Caki2 (cell line): ENCODE results near the gene OR10W1. TPM values are rescaled to one million over a fixed set of nuclear protein-coding genes. Genes with fewer than 3 reads are reported as not detected.

Experiments
- DNase-seq: peaks from one replicate; pipeline ENCODE4 v3.0.0-alpha.2; 2015; ENCODE audit warnings: low read depth
- in situ Hi-C: cut with HindIII; loops from 2 replicates; pipeline ENCODE4 v1.10.0; 2016; ENCODE audit warnings: low sequenced_read_pairs, low pct_unique_long_range_greater_than_20kb, mixed read lengths
- total RNA-seq: library from RNA; depleted of rRNA; stranded (reverse); fragments of >200 nt; shearing (Covaris generic); gene quantifications from 2 replicates; pipeline ENCODE4 v1.2.3, GENCODE V29; 2014; ENCODE audit warnings: low replicate concordance; rRNA removed

Gene OR10W1, protein sequence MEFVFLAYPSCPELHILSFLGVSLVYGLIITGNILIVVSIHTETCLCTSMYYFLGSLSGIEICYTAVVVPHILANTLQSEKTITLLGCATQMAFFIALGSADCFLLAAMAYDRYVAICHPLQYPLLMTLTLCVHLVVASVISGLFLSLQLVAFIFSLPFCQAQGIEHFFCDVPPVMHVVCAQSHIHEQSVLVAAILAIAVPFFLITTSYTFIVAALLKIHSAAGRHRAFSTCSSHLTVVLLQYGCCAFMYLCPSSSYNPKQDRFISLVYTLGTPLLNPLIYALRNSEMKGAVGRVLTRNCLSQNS
- not detected in 2 replicates for total RNA-seq

GRCh38 chr11:58268142-58268541 lies at the start of gene OR10W1:
TSS of gene OR10W1 (minus strand) at chr11:58268260. CDS start at chr11:58267858, 402 bp downstream.
- no peak for DNase-seq
- in situ Hi-C loops = no loop called here

DNA sequence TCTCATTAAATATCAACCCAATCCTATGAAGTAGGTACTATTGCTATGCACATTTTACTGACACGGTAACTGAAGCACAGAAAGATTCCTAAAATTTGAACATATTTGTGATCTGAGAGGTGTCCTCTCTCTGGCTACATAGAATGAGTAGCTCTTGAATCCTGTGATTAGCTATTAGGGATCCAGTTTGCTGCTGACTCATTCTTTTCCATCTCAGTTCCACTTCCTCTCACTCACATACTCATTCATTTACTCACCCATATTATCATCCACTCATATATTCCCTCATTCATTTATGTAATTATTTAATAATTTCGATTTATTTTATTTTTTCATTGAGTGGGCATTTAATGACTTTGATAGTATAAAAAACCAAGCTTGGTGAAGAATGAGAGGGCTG lies 48.1 kb upstream of the OR10W1 start:
- in situ Hi-C loops = no loop called here
- DNase-seq = no peak

GRCh38 chr11:58301576-58301975 lies 33.5 kb upstream of the OR10W1 start:
- in situ Hi-C loops = no loop called here

DNA sequence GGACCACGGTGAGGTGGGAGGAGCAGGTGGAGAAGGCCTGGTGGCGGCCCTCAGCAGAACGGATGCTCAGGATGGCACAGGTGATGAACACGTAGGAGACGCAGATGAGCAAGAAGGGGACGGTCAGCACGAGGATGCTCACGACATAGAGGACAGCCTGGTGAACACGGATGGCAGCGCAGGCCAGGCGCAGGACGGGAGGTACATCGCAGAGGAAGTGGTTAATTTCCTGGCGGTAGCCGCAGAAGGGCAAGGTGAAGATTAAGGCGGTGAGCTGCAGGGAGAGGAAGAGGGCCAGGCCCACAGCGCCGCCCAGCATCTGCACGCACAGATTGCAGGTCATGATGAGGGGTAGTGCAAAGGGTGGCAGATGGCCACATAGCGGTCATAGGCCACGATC lies 24.0 kb upstream of the OR10W1 start:
- DNase-seq = no peak
- in situ Hi-C loops = no loop called here

More at GRCh38 chr11:58301576-58301975, 33.5 kb upstream of the OR10W1 start:
- DNase-seq = no peak

DNA sequence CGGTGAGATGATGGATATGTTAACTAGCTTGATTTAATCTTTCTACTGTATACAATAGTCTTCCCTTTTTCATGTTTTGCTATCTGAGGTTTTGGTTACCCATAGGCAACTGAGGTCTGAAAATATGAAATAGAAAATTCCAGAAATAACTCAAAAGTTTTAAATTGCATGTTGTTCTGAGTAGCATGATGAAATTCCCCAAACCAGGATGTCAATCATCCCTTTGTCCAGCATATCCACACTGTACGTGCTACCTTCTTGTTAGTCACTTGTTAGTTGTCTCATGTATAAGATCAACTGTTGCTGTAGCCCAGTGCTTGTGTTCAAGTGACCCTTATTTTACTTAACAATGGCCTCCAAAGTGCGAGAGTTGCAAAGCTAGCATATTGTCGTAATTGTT lies 21.2 kb upstream of the OR10W1 start:
- no peak for DNase-seq
- in situ Hi-C loops = no loop called here

GRCh38 chr11:58286249-58286648 lies 18.2 kb upstream of the OR10W1 start:
- in situ Hi-C loops = no loop called here
- DNase-seq = peak; percentile 8

GRCh38 chr11:58285483-58286040 lies 17.5 kb upstream of the OR10W1 start:
- DNase-seq = no peak
- in situ Hi-C loops = no loop called here

DNA sequence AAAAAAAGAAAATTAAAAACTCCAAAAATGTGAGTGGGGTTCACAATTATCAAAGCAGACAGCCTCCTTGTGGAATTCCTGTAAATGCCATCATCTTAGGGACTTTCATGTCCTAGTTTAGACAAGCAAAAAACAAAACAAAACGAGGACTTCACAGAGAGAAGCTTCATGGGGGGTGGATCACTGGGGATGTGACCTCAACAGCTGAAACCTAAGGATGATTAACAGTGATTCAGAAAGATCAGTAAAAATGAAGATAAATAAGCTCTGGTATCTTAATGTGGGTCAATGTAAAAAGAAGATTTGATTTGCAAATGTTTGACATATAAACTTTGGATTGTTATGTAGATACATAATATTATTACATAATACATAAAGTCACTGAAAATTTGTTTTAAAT lies 8.1 kb upstream of the OR10W1 start:
- in situ Hi-C loops = no loop called here
- DNase-seq = no peak

GRCh38 chr11:58275002-58275401 lies 6.9 kb upstream of the OR10W1 start:
- no peak for DNase-seq
- in situ Hi-C loops = no loop called here

DNA sequence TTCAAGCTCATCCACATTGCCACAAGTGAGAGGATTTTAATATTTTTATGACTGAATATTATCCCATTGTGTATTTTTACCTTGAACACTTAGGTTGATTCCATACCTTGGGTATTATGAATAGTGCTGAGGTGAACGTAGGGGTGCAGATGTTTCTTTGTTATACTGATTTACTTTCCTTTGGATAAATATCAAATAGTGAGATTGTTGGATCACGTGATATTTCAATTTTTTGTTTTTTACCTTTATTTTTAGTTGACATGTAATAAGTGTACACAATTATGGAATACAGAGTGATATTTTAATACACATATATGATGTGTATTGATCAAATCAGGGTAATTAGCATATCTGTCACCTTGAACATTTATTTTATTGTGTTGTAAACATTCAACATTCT lies 8.1 kb downstream of the OR10W1 start:
- in situ Hi-C loops = no loop called here
- no peak for DNase-seq

GRCh38 chr11:58254936-58255335 lies 13.1 kb downstream of the OR10W1 start:
- in situ Hi-C loops = no loop called here
- DNase-seq = no peak

DNA sequence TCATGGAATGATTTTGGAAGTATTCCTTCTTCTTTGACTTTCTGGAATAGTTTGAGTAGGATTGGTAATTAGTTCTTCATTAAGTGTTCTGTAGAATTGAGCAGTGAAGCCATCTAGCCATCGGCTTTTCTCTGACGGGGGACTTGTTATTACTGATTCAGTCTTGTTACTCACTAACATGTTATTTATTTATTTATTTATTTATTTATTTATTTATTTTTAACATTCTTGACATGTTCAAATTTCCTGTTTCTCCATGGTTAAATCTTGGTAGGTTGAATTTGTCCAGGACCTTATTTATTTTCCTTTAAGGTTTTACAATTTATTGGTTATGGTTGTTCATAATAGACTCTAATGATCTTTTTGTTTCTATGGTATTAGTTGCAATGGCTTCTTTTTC lies 24.1 kb downstream of the OR10W1 start:
- no peak for DNase-seq
- in situ Hi-C loops = no loop called here

- in situ Hi-C loops = no loop called here
- no peak for DNase-seq
Measured at GRCh38 chr11:58227956-58228615, 40.0 kb downstream of the OR10W1 start.

DNA sequence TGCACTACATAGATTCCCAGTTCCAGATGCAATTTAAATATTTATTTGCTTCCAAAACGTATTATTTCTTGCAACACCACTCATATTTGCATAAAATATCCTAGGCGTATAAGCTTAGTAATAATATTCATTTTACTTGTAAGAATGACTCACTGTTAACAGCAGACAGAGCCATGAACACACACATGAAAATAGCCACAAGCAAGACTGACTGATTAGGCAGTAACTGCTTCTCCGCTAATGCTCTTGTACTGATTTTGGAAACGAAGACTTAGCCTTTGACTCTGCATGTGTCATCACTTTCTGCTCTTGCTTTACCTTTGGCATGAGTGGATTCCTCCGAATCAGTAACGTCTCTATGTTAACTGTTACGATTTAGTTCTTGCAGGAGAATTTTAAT lies 45.3 kb downstream of the OR10W1 start:
- no peak for DNase-seq
- in situ Hi-C loops = no loop called here

Other genes starting within 250 kb of the OR10W1 start
- gene OR9Q1, start 244.4 kb downstream of the OR10W1 start, total RNA-seq = not detected in 2 replicates
- not detected in 2 replicates for gene OR6Q1, start 237.3 kb downstream of the OR10W1 start, total RNA-seq
- not detected in 2 replicates for gene OR9I1, start 142.7 kb downstream of the OR10W1 start, total RNA-seq
- not detected in 2 replicates for gene OR9Q2, start 79.2 kb downstream of the OR10W1 start, total RNA-seq
- gene OR1S2, start 64.1 kb downstream of the OR10W1 start, total RNA-seq = not detected in 2 replicates
- not detected in 2 replicates for gene OR1S1, start 55.5 kb downstream of the OR10W1 start, total RNA-seq
- not detected in 2 replicates for gene OR10Q1, start 39.3 kb downstream of the OR10W1 start, total RNA-seq
- gene OR5B17, start 90.8 kb upstream of the OR10W1 start, total RNA-seq = not detected in 2 replicates
- gene OR5B3, start 138.6 kb upstream of the OR10W1 start, total RNA-seq = not detected in 2 replicates
- gene OR5B2, start 159.9 kb upstream of the OR10W1 start, total RNA-seq = not detected in 2 replicates
- gene OR5B12, start 174.0 kb upstream of the OR10W1 start, total RNA-seq = not detected in 2 replicates
- gene OR5B21, start 239.8 kb upstream of the OR10W1 start, total RNA-seq = not detected in 2 replicates